NCI-H2081 treated with DMSO at 0.1 percent for 48 hours (cell line): Measurements from ENCODE around the gene CCR1.
"Not testable (repeated sequence)": the region's sequence is repeated elsewhere in the genome, so short reads cannot be mapped to it uniquely, and the experiment has no call there.

Experiments
- DNase-seq: peaks from one replicate; lab custom pipeline; 2025; lab: John Stamatoyannopoulos, UW

CCR1 gene

GRCh38 chr3:46168583-46169345 is 39.3 kb downstream of the CCR1 start:
- DNase-seq = no peak

- no peak for DNase-seq
Observed at GRCh38 chr3:46163556-46164041, 44.5 kb downstream of the CCR1 start.

GRCh38 chr3:46162975-46163555 is 45.0 kb downstream of the CCR1 start:
- no peak for DNase-seq

- DNase-seq = not testable (repeated sequence)
Observed at GRCh38 chr3:46157685-46158084, 50.4 kb downstream of the CCR1 start.

- no peak for DNase-seq
Observed at GRCh38 chr3:46154311-46154710, 53.8 kb downstream of the CCR1 start.
